ENCODE data around the gene SAFB2. TPM values are rescaled to one million over a fixed set of nuclear protein-coding genes. Genes with fewer than 3 reads are reported as not detected.

The SAFB2 gene
- total RNA-seq, 1 donor from 2014 or later: 53.3 TPM

DNA sequence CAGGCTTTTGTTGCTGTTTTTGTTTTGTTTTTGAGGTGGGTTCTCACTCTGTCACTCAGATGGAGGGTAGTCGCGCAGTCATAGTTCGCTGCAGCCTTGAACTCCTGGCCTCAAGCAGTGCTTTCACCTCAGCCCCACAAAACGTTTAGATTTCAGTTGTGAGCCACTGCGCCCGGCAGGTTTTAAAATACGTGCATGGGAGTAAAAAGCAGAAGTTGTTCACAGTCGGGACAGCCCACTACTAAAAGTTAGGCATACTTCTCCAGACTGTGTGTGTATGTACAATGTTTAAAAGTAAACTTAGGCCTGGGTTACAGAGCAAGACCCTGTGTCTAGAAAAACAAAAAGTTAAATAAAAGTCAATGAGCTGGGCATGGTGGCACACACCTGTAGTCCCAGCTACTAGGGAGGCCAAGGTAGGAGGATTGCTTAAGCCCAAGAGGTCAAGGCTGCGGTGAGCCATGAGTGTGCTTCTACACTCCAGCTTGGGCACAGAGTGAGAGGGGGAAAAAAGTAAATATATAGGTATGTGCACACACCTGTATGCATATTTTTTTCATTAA lies 6.4 kb upstream of the SAFB2 start:
- peaks cover 2% of the 10 kb centered on the region for H3F3A ChIP-seq (ENCODE audit: low read depth)
- H3K9me3 Mint-ChIP-seq: no peaks in the 10 kb centered on the region
- H3K4me3 ChIP-seq: no peak overlapping the region
- peaks cover 3% of the 10 kb centered on the region for H3K27me3 Mint-ChIP-seq (ENCODE audit: insufficient read depth, low read depth)
- H3K27ac Mint-ChIP-seq: no peak overlapping the region
- H3K36me3 Mint-ChIP-seq: peaks cover 24% of the 10 kb centered on the region
- H3K4me2 ChIP-seq: no peak overlapping the region
- no peak for TF ChIP-seq EZH2phosphoT487 (IDR thresholded peaks at IDR 0.05)
- TF ChIP-seq EZH2 (IDR thresholded peaks at IDR 0.05): no peak
- TF ChIP-seq, protein P1, sequence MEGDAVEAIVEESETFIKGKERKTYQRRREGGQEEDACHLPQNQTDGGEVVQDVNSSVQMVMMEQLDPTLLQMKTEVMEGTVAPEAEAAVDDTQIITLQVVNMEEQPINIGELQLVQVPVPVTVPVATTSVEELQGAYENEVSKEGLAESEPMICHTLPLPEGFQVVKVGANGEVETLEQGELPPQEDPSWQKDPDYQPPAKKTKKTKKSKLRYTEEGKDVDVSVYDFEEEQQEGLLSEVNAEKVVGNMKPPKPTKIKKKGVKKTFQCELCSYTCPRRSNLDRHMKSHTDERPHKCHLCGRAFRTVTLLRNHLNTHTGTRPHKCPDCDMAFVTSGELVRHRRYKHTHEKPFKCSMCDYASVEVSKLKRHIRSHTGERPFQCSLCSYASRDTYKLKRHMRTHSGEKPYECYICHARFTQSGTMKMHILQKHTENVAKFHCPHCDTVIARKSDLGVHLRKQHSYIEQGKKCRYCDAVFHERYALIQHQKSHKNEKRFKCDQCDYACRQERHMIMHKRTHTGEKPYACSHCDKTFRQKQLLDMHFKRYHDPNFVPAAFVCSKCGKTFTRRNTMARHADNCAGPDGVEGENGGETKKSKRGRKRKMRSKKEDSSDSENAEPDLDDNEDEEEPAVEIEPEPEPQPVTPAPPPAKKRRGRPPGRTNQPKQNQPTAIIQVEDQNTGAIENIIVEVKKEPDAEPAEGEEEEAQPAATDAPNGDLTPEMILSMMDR (IDR thresholded peaks at IDR 0.05): no peak
- no peak overlapping the region for H3K27ac ChIP-seq
- no peak overlapping the region for H3K9ac ChIP-seq
- H3K36me3 ChIP-seq: peaks cover 17% of the 10 kb centered on the region
- no peak overlapping the region for H3K4me3 Mint-ChIP-seq
- no peak for DNase-seq (ENCODE audit: low spot score)
- peaks cover 25% of the 10 kb centered on the region for H3K4me1 ChIP-seq
- no peaks in the 10 kb centered on the region for H3K9me3 ChIP-seq (ENCODE audit: low read depth)
- no peak overlapping the region for H2AFZ ChIP-seq (replicated peaks)
- no peaks in the 10 kb centered on the region for H3K27me3 ChIP-seq
- H3K4me1 Mint-ChIP-seq: peaks cover 29% of the 10 kb centered on the region
- H4K20me1 ChIP-seq (ENCODE audit: low read depth): peaks cover 99% of the 10 kb centered on the region
- H3K79me2 ChIP-seq (ENCODE audit: low read depth): peaks cover 100% of the 10 kb centered on the region

DNA sequence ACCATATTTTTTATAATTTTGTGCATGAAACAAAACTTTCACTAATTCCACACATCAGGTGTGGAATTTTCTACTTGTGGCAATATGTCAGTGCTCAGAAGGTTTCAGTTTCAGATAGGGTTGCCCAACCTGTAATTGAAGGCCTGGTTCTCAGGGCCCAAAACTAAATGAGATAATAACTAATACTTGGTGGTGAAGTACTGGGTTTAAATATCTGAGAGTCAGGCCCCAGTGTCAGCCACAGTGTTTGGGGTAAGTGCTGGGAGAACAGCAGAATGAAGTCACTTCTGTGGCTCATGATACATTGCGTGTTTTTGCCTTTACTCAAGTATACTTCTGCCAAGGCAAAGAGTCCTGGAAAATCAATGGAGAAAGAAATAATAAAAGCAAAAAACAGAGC lies 5.9 kb upstream of the SAFB2 start:
- Histone ChIP-seq H3K27me3 (no peaks in the 10 kb centered on the region), H3K4me3 (no peak overlapping the region), H3K27ac (no peak overlapping the region), H3K79me2 (ENCODE audit: low read depth) (peaks cover 100% of the 10 kb centered on the region), H3K36me3 (peaks cover 17% of the 10 kb centered on the region), H3K9ac (no peak overlapping the region), H2AFZ (replicated peaks) (no peak overlapping the region), H3K4me1 (peaks cover 25% of the 10 kb centered on the region), H4K20me1 (ENCODE audit: low read depth) (peaks cover 100% of the 10 kb centered on the region), H3K9me3 (ENCODE audit: low read depth) (no peaks in the 10 kb centered on the region), H3F3A (ENCODE audit: low read depth) (peaks cover 4% of the 10 kb centered on the region), H3K4me2 (no peak overlapping the region)
- no peak overlapping the region for H3K27ac Mint-ChIP-seq
- no peaks in the 10 kb centered on the region for H3K9me3 Mint-ChIP-seq
- H3K4me1 Mint-ChIP-seq: peaks cover 29% of the 10 kb centered on the region
- peaks cover 3% of the 10 kb centered on the region for H3K27me3 Mint-ChIP-seq (ENCODE audit: insufficient read depth, low read depth)
- H3K36me3 Mint-ChIP-seq: peaks cover 26% of the 10 kb centered on the region
- no peak for DNase-seq (ENCODE audit: low spot score)
- TF ChIP-seq EZH2 (IDR thresholded peaks at IDR 0.05): no peak
- TF ChIP-seq, protein P1 (IDR thresholded peaks at IDR 0.05): no peak
- no peak for TF ChIP-seq EZH2phosphoT487 (IDR thresholded peaks at IDR 0.05)
- H3K4me3 Mint-ChIP-seq: no peak overlapping the region

DNA sequence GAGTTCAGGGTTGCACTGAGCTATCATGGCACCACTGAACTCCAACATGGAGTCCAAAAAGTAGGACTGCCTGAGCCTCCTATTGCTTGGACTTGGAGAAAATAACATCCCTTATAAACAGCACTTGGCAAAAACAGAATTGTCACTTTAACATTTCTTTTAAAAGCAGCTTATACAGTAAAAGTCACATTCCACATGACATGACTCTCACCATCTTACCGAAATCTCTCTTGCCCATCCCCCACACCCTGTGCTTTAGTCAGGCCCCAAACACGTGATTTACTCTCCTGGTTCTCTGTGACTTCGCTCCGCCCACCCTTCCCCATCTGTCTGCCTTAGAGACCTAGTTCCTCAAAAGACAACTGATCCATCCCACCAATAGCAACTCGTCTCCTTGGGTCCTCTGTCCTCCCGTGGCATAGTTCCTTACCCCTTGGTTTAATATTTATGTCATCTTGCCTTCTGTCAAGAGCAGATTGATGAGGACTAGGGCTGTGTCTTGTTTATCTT lies 4.9 kb upstream of the SAFB2 start:
- Mint-ChIP-seq H3K9me3 (no peaks in the 10 kb centered on the region), H3K27ac (peak overlapping the region; percentile 12), H3K27me3 (ENCODE audit: insufficient read depth, low read depth) (peaks cover 3% of the 10 kb centered on the region), H3K4me1 (peaks cover 34% of the 10 kb centered on the region), H3K4me3 (no peak overlapping the region), H3K36me3 (peaks cover 29% of the 10 kb centered on the region)
- Histone ChIP-seq H3K9me3 (ENCODE audit: low read depth) (no peaks in the 10 kb centered on the region), H3K9ac (no peak overlapping the region), H2AFZ (replicated peaks) (no peak overlapping the region), H3K36me3 (peaks cover 17% of the 10 kb centered on the region), H3F3A (ENCODE audit: low read depth) (peaks cover 4% of the 10 kb centered on the region), H3K79me2 (ENCODE audit: low read depth) (peaks cover 97% of the 10 kb centered on the region), H4K20me1 (ENCODE audit: low read depth) (peaks cover 93% of the 10 kb centered on the region), H3K27ac (no peak overlapping the region), H3K27me3 (no peaks in the 10 kb centered on the region), H3K4me2 (no peak overlapping the region), H3K4me1 (peaks cover 25% of the 10 kb centered on the region), H3K4me3 (no peak overlapping the region)
- TF ChIP-seq EZH2 (IDR thresholded peaks at IDR 0.05): no peak
- TF ChIP-seq, protein P1 (IDR thresholded peaks at IDR 0.05): no peak
- no peak for TF ChIP-seq EZH2phosphoT487 (IDR thresholded peaks at IDR 0.05)
- peak; percentile 19 for DNase-seq (ENCODE audit: low spot score)
